LNCaP clone FGC (cell line): ENCODE results near the gene SGK1.
A peak's percentile ranks its signal among the peaks of the same experiment; 100 is the strongest.
"Not testable (repeated sequence)": the region's sequence is repeated elsewhere in the genome, so short reads cannot be mapped to it uniquely, and the experiment has no call there.

ENCODE experiments used
- DNase-seq: peaks from one replicate; pipeline ENCODE4 v3.0.0-alpha.2; 2011; ENCODE audit warnings: low read depth
- H3K4me3 ChIP-seq: 2 replicates; pipeline ENCODE4 v1.5.1; 2011; ENCODE audit warnings: mild to moderate bottlenecking, low read depth, low read length, control low read depth
- TF ChIP-seq, protein P1 (sequence below): IDR thresholded peaks from 2 replicates; pipeline ENCODE4 v1.5.1; 2012; ENCODE audit warnings: mild to moderate bottlenecking; ENCODE audit not compliant: control insufficient read depth, insufficient read depth; ENCODE audit errors: extremely low read depth

SGK1 gene

DNA sequence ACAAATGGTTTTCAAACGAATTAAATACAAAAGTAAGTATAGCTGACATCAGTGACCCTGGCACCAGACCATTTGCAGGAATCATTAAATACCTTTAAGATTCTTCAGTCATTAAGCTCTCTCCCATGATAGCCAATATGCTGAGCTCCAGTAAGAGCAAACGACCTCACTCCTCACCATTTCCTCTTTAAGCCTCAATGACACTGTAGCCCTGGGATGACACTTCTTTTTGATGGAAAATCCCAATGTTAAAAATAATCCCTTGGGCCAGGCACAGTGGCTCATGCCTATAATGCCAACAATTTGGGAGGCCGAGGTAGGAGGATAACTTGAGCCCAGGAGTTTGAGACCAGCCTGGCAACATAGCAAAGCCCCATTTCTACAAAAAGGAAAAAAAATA is 3.3 kb upstream of the SGK1 start:
- TF ChIP-seq, protein P1, sequence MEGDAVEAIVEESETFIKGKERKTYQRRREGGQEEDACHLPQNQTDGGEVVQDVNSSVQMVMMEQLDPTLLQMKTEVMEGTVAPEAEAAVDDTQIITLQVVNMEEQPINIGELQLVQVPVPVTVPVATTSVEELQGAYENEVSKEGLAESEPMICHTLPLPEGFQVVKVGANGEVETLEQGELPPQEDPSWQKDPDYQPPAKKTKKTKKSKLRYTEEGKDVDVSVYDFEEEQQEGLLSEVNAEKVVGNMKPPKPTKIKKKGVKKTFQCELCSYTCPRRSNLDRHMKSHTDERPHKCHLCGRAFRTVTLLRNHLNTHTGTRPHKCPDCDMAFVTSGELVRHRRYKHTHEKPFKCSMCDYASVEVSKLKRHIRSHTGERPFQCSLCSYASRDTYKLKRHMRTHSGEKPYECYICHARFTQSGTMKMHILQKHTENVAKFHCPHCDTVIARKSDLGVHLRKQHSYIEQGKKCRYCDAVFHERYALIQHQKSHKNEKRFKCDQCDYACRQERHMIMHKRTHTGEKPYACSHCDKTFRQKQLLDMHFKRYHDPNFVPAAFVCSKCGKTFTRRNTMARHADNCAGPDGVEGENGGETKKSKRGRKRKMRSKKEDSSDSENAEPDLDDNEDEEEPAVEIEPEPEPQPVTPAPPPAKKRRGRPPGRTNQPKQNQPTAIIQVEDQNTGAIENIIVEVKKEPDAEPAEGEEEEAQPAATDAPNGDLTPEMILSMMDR: no peak
- no peak for DNase-seq
- H3K4me3 ChIP-seq: no peak overlapping the region

DNA sequence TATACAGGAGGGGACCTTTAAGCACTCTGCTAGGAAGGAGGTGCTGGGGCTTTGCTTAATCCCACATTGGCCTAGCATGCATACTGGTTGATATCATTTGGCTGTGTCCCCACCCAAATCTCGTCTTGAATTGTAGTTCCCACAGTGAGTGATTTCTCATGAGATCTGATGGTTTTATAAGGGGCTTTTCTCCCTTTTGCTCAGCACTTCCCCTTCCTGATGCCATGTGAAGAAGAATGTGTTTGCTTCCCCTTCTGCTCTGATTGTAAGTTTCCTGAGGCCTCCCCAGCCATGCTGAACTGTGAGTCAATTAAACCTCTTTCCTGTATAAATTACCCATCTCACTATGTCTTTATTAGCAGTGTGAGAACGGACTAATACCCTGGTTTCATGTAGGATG is 1.8 kb upstream of the SGK1 start:
- H3K4me3 ChIP-seq, DNase-seq: not testable (repeated sequence)

DNA sequence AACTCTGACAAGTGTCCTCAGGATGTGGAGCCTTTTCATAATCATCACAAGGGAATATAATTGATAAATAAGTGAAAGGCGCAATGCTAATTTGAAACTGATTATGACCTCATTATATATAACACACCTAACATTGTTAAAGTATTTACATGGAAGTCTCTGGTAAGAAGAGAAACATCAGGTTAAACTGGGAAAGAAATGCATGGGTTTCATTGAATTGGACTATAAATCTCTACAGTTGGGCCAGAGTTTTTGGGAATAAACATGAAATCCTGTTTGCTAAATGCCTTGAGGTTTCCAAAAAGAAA is 1.0 kb upstream of the SGK1 start:
- TF ChIP-seq, protein P1: no peak
- no peak for DNase-seq

DNA sequence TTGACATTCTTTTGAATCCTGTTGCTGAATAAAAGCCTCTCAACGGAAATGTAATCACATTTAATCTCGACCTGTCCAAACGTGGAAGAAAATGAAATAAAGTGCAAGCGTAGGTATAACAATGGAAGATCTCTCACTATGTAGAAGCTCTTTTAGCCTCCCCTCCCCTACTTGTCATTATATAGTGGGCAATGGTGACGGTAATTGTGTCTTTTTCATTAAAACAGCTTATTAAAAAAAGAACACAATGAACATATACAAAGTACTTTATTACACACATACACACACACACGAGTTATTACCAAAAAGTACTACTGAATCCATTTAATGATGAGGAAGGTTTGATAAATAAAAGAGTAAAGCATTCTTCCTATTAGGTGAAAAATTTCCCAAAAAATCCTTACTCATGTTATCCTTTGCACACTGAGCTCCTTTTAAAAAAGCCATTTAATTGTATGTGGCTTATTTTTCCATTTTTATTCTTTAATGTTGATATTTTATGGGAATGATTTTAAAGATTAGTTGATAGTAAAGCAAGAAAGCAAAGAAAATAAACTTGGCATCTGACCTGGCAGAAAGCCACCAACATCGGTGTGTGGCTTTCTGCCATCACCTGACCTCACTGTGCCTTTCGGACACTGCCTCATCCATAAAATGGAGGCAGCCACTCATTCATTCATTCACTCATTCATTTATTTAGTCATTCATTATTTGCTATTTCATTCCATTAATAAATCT is 493 bp upstream of the SGK1 start:
- TF ChIP-seq, protein P1: no peak
- DNase-seq: peak; percentile 32
- H3K4me3 ChIP-seq: no peak overlapping the region

More for the DNA sequence above, 1.0 kb upstream of the SGK1 start:
- no peak overlapping the region for H3K4me3 ChIP-seq

DNA sequence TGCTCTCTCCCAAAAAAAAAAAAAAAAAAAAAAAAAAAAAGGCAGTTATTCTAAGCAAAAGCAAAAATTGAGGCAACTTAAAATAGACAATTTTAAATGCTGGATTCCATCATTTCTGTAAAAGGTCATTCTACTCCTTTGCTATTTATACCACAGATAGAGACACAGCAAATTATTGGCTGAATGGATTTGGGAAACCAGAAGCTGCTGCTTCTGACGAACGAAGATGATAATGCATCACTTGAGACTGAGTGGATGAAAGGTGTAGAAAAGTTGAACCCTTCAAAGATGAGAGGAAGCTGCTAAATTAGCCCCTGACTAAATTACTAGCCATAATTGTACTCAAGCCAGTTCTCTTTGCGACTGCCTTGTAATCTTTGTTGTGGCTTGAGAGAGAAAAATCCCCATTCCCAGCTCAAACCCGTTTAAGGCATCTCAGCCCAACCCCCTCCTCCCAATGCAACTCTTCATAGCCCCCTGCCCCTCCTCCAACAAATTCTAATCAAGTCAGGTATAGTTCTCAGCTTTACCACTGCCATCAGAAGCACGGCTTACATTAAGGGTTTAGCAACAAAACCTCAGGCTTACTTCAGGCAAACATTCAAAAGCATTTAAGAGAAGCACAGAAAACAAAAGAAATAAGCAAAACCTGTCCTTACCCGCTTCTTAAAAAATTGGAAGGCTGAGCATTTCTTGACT is 1.0 kb downstream of the SGK1 start:
- no peak overlapping the region for H3K4me3 ChIP-seq
- TF ChIP-seq, protein P1: no peak
- no peak for DNase-seq

DNA sequence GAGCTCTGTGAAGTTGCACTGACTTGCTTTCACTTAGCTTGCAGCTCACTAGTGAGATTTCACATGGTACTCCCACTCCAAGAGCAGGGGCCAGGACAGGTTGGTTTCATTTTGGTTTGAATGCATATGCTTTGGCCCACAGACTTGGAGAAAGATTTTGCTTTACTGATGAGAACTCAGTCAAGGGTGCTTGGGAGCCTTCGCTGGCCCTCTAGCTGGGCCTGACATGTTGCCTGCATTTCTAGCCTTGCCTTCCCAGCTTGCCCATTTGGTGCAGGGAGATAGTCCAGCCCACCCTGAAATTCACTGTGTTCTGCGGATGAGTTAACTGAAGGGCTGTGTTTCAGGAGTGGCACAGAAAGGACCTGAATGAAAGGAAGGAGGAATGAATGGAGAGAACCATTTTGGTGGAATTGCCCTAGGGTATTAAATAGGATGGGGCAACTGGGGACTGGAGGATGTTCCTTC is 1.9 kb downstream of the SGK1 start:
- TF ChIP-seq, protein P1: no peak
- no peak for DNase-seq
- H3K4me3 ChIP-seq: no peak overlapping the region

DNA sequence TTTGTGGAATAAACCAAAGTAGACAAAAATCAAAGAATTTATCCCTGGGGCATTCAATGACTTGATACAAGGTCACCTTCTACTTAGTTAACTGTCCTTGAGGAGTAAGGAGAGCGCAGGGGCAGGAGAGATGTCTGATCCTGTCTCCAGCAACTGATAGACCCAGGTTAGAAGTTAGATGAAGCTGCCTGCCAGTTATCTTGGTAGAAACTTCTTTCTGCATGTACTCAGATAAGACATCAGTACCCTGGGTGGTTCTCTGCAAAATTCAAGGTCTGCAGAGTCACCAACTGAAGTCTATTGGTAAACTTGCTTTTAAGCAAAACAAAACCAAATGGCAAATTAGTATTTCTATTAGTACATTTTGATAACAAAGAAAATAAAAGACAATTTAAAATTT is 2.7 kb downstream of the SGK1 start:
- TF ChIP-seq, protein P1: no peak
- no peak for DNase-seq
- H3K4me3 ChIP-seq: no peak overlapping the region
